Lower leg skin (tissue), 4 donors: ENCODE data around the gene RPRML. TPM values are rescaled to one million over a fixed set of nuclear protein-coding genes. Genes with fewer than 3 reads are reported as not detected.
"Not testable (repeated sequence)": the region's sequence is repeated elsewhere in the genome, so short reads cannot be mapped to it uniquely, and the experiment has no call there.

Experiments used
- DNase-seq, 2 donors: peaks; one replicate each; pipeline ENCODE4 v3.0.0-alpha.2; 2019; ENCODE audit warnings: low spot score in 2 of 2
- H3K4me3 ChIP-seq: fragments of 200-600 bp; sonication (generic); 2 replicates; pipeline ENCODE4 v1.5.1; 2017; ENCODE audit warnings: mild to moderate bottlenecking, low read depth; ENCODE audit not compliant: poor library complexity, severe bottlenecking
- POLR2A ChIP-seq, 2 donors: fragments of 450-650 bp; IDR thresholded peaks; one replicate each; pipeline ENCODE4 v1.6.1; 2016 to 2017; ENCODE audit warnings: antibody characterized with exemption in 2 of 2, mild to moderate bottlenecking in 1 of 2, moderate library complexity in 1 of 2
- WGBS, 2 donors: methylation state at CpG; one replicate each; pipeline ENCODE4 v1.1.5; 2018; 5-methylcytosine and 5-hydroxymethylcytosine counted together
- intact Hi-C: fragments of 100-400 bp; cut with DNase I; formaldehyde crosslinking; loops from one replicate; pipeline ENCODE4 v1.15.0; 2023; ENCODE audit warnings: low total_unique reads
- total RNA-seq, 4 donors: library from RNA; depleted of rRNA; stranded (reverse); fragments of >200 nt; gene quantifications; one replicate each; pipeline ENCODE4 v1.1.0, GENCODE V29; 2016
- TF ChIP-seq, protein P1 (sequence below), 3 donors: fragments of 450-650 bp; IDR thresholded peaks; one replicate each; pipeline ENCODE4 v1.5.1; 2016; ENCODE audit warnings: antibody characterized with exemption in 3 of 3, mild to moderate bottlenecking in 3 of 3, moderate library complexity in 2 of 3

RPRML gene
- total RNA-seq, result 1 to 10 TPM; 3.2 to 9.9 (median 6.1) TPM

DNA sequence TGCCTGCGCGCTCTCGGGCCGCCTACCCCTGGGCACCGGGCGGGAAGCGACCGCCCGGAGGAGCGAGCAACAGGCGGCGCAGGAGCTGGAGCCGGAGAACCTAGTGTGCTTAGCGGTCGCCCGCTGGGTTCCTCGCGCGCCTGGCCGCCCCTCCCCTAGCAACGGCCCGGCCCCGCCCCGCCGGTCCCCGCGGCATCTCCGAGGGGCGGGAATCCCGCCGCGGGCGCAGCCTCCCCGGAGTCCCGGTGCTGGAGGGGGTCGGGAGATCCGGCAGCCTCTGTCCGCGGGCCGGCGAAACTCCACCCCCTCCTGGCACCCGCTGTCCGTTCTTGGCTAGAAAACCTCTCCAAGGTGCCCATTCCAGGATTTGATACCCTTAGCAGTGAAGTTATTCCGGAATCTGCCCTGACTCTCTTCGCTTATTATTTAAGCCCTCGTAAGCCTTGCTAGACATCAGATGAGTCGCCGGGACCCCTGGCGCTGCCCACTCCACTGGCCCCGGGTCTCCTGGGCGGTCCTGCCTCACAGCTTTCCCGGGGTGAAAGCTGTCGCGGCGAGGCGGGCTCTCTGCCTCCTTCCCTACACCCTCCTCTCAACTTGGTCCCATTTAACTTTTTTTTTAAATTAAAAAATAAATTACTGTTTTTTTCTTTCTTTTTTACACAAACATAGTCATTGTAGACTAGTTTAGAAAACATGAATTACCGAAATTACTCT lies at the start of gene RPRML:
RPRML (minus strand) TSS at position 107 of the 717 bp plus-strand sequence. CDS start 246 bp downstream, outside the sequence.
- no peak for DNase-seq
- intact Hi-C loops, result no loop called here
- no peak for TF ChIP-seq POLR2A (IDR thresholded peaks at IDR 0.05)
- TF ChIP-seq, protein P1, sequence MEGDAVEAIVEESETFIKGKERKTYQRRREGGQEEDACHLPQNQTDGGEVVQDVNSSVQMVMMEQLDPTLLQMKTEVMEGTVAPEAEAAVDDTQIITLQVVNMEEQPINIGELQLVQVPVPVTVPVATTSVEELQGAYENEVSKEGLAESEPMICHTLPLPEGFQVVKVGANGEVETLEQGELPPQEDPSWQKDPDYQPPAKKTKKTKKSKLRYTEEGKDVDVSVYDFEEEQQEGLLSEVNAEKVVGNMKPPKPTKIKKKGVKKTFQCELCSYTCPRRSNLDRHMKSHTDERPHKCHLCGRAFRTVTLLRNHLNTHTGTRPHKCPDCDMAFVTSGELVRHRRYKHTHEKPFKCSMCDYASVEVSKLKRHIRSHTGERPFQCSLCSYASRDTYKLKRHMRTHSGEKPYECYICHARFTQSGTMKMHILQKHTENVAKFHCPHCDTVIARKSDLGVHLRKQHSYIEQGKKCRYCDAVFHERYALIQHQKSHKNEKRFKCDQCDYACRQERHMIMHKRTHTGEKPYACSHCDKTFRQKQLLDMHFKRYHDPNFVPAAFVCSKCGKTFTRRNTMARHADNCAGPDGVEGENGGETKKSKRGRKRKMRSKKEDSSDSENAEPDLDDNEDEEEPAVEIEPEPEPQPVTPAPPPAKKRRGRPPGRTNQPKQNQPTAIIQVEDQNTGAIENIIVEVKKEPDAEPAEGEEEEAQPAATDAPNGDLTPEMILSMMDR (IDR thresholded peaks at IDR 0.05), result no peak
- H3K4me3 ChIP-seq, result peak within 1 kb of the TSS; percentile 43
- WGBS, 2 donors, result 2 to 3% methylated on average over 24 to 36 of the region's 57 CpGs

DNA sequence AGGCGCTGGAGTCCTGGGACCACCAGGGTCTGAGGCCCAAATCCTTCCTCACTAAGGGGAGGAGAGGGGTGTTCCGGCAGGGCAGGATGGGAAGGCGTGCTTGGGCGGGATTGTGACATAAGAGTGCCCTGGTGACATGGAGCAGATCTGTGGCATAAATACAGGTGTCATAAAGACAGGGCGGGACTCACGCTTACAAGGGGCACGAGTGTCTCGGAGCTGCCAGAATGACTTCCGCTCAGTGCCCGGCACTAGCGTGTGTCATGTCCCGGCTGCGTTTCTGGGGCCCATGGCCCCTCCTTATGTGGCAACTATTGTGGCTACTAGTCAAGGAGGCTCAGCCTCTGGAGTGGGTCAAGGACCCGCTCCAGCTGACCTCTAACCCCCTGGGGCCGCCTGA lies 37.9 kb upstream of the RPRML start:
- H3K4me3 ChIP-seq, DNase-seq, intact Hi-C loops: not testable (repeated sequence)
- WGBS, 2 donors, result 96 to 97% methylated on average over 9 to 12 of the region's 15 CpGs

DNA sequence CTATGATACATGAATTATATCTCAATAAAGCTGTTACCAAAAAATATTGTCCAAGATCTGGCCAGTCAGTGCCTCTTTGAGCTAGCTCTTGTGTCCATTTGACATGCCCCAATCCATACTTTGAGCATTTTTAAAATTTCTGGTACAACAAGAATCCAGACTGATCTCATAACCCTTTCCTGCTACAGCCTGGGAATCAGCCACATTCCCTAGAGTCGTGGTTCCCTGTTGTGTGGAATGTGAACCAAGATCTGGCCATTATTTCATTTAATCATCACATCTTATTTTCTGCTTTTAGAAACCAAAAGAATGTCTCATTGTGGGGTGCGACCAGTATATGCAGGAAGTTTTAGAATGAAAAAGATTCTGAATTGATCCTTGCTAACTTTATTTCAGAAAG lies 34.3 kb upstream of the RPRML start:
- intact Hi-C loops, result no loop called here
- H3K4me3 ChIP-seq, result no peak overlapping the region
- TF ChIP-seq POLR2A (IDR thresholded peaks at IDR 0.05), result no peak
- TF ChIP-seq, protein P1 (IDR thresholded peaks at IDR 0.05), result no peak
- no peak for DNase-seq
- 80 to 86% methylated on average over 2 of the region's 2 CpGs for WGBS, 2 donors

DNA sequence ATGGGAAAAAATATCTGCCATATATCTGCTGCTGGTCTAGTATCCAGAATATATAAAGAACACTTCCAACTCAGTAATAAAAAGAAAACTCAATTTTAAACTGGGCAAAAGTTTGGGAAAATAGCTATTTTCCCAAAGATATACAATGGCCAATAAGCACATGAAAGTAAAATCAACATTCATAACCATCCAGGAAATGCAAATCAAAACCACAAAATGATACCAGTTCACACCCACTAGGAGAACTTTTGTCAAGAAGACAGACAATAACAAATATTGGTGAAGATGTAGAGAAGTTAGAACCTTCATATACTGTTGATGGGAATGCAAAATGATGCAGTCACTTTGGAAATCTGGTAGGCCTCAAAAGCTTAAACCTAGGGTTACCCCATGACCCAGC lies 33.4 kb upstream of the RPRML start:
- no peak overlapping the region for H3K4me3 ChIP-seq
- no peak for DNase-seq
- intact Hi-C loops, result no loop called here
- TF ChIP-seq POLR2A (IDR thresholded peaks at IDR 0.05), result no peak
- TF ChIP-seq, protein P1 (IDR thresholded peaks at IDR 0.05), result no peak

DNA sequence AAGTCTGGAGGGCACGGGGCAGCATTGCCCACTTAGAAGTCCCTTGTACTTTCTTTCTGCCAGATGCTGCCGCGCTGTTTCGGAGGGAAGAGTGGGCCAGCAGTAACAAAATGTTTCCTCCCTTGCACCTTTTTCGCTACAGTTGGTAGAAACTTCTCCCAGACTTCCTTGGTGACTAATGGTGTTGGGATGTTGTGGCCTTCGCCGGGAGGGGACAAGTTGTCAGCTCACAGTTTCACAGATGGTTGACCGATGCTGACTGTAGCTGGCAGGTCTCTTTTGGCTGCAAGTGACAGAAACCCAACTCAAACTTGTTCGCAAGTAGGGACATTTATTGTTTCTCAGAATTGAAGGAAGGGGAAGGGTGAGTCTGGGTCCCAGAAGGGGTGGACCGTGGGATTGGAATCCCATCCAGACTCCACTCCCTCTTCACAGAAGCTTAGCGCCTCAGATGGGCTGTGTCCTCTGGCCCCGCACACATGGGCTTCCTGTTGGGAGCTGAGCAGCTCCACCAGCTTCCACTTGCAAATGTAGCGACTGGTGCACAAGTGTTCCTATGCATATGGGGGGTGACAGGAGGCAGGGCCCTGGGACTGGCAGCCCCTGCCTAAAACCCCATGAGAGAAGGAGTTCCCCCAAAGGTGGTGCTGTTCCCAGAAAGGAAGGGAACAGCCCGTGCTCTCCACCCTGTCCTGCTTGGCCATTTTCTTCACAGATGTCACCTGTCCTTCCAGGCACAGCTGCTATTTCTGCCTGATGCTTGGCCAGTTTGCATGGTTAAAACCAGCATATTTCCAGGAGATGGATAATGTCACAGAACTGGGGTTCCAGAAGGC lies 30.9 kb upstream of the RPRML start:
- DNase-seq, result no peak
- 94% methylated on average over 14 of the region's 14 CpGs for WGBS, 2 donors
- TF ChIP-seq, protein P1 (IDR thresholded peaks at IDR 0.05), result no peak
- TF ChIP-seq POLR2A (IDR thresholded peaks at IDR 0.05), result no peak
- H3K4me3 ChIP-seq, result no peak overlapping the region
- intact Hi-C loops, result no loop called here

DNA sequence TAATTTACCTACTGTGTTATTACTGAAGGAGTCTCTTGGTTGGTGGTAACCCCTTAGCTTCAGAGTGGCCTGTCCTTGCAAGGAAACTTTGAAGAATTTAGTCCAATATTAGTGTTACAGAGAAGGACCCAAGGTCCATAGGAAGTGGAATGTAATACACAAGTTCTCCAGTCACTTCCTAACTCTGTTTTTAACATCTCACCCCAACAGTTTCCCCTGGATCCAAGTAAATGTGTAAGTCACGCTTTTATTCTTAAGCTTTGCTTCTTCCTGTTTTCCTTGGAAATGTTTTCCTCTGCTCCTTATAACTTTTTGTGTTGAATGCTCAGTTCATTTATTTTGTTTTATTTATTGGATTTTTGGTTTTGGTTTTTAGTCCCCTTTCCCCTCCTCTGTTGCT lies 25.9 kb upstream of the RPRML start:
- TF ChIP-seq POLR2A (IDR thresholded peaks at IDR 0.05), result no peak
- TF ChIP-seq, protein P1 (IDR thresholded peaks at IDR 0.05), result no peak
- DNase-seq, result no peak
- intact Hi-C loops, result no loop called here
- 68 to 80% methylated on average over 1 of the region's 1 CpG for WGBS, 2 donors
- no peak overlapping the region for H3K4me3 ChIP-seq

DNA sequence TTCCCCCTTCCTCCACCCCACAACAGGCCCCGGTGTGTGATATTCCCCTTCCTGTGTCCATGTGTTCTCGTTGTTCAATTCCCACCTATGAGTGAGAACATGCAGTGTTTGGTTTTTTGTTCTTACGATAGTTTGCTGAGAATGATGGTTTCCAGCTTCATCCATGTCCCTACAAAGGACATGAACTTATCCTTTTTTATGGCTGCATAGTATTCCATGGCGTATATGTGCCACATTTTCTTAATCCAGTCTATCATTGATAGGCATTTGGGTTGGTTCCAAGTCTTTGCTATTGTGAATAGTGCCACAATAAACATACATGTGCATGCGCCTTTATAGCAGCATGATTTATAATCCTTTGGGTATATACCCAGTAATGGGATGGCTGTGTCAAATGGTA lies 24.8 kb upstream of the RPRML start:
- DNase-seq, H3K4me3 ChIP-seq, intact Hi-C loops: not testable (repeated sequence)
- WGBS, 2 donors, result 95 to 96% methylated on average over 5 of the region's 5 CpGs
